Heart left ventricle (tissue), 13 donors: ENCODE results near the gene RAB26.

ENCODE experiments used
- POLR2A ChIP-seq, 2 donors: fragments of 450-650 bp; IDR thresholded peaks; one replicate each; pipeline ENCODE4 v1.6.1; 2017; ENCODE audit warnings: antibody characterized with exemption in 2 of 2, mild to moderate bottlenecking in 2 of 2, moderate library complexity in 2 of 2
- TF ChIP-seq, protein P1 (sequence below), 12 donors: fragments of 200-600 bp; sonication (generic) in 4 of 12; IDR thresholded peaks; one replicate each; pipeline versions ENCODE4 v1.5.0 to v1.8.0; 2018 to 2022; ENCODE audit warnings: antibody characterized with exemption in 12 of 12, mild to moderate bottlenecking in 5 of 12
- donor health status: ischemic (EF 13 %, LVEDD 7.1; RV severe dilation, severe dysfunction).
- donor health status: DM: no; HTN: yes; CAD: no.
- donor health status: DM: no; HTN: no; CAD: no.
- donor health status: ischemic (EF 25% LVEDD 6.9; RV normal size, moderate dysfunction).
- donor health status: ischemic (EF 25% LVEDD 5.7; RV mildly dilated, moderate dysfunction).
- donor health status: ischemic (EF 35%, LVEDD 5.7; RV mildly dilated, moderate dysfunction).
- donor health status: nonischemic (EF 11% LVEDD 7.7; RV severe dilation, severe dysfunction).
- donor health status: DM: yes; HTN: yes; CAD: no.
- donor health status: PGD.
- donor health status: ischemic (EF 29% LVEDD 5.4; RV normal size, mild dysfunction).
- donor health status: nonischemic (EF 23%, LVEDD 6.1; RV moderate dilation, normal function).

DNA sequence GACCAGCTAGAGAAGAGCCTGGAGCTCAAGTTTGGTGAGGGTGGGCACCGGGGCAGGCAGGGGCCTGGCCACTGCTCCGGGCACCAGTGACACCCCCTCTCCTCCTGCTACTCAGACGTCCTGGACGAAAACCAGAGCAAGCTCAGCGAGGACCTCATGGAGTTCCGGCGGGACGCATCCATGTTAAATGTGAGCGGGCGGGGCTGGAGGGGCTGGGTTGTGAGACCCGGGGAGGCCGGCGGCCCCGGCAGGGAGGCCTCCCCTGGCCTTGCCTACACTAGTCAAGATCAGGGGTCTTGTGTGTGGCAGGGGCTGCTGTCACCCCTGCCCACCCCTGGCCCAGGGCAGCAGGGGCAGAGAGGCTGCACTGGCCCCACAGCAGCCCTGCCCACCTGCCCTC, 24.9 kb downstream of the RAB26 start:
- no peak for TF ChIP-seq POLR2A (IDR thresholded peaks at IDR 0.05)
- TF ChIP-seq, protein P1, sequence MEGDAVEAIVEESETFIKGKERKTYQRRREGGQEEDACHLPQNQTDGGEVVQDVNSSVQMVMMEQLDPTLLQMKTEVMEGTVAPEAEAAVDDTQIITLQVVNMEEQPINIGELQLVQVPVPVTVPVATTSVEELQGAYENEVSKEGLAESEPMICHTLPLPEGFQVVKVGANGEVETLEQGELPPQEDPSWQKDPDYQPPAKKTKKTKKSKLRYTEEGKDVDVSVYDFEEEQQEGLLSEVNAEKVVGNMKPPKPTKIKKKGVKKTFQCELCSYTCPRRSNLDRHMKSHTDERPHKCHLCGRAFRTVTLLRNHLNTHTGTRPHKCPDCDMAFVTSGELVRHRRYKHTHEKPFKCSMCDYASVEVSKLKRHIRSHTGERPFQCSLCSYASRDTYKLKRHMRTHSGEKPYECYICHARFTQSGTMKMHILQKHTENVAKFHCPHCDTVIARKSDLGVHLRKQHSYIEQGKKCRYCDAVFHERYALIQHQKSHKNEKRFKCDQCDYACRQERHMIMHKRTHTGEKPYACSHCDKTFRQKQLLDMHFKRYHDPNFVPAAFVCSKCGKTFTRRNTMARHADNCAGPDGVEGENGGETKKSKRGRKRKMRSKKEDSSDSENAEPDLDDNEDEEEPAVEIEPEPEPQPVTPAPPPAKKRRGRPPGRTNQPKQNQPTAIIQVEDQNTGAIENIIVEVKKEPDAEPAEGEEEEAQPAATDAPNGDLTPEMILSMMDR (IDR thresholded peaks at IDR 0.05), result no peak
